Activated CD4-positive, alpha-beta T cell treated with anti-CD3 and anti-CD28 coated beads, Interleukin-2, amount 10 ng/mL, durations not matched to agents 24 days and 14 days (primary cell): ENCODE results near the gene RAB11FIP3. TPM values are rescaled to one million over a fixed set of nuclear protein-coding genes. Genes with fewer than 3 reads are reported as not detected.
"Not testable (repeated sequence)": the region's sequence is repeated elsewhere in the genome, so short reads cannot be mapped to it uniquely, and the experiment has no call there.

Experiments
- DNase-seq: peaks from one replicate; pipeline ENCODE4 v3.0.0; 2022
- H3K27ac Mint-ChIP-seq: one replicate; pipeline ENCODE4 v1.8.0; 2022; ENCODE audit warnings: mild to moderate bottlenecking, mixed read lengths
- H3K27me3 Mint-ChIP-seq: one replicate; pipeline ENCODE4 v1.8.0; 2022; ENCODE audit warnings: mixed read lengths
- H3K36me3 Mint-ChIP-seq: one replicate; pipeline ENCODE4 v1.8.0; 2022; ENCODE audit warnings: low read depth, mild to moderate bottlenecking, mixed read lengths
- H3K4me1 Mint-ChIP-seq: one replicate; pipeline ENCODE4 v1.8.0; 2021; ENCODE audit warnings: mixed read lengths
- H3K4me3 Mint-ChIP-seq: one replicate; pipeline ENCODE4 v1.8.0; 2022; ENCODE audit warnings: mild to moderate bottlenecking, moderate library complexity, mixed read lengths
- H3K9me3 Mint-ChIP-seq: one replicate; pipeline ENCODE4 v1.8.0; 2021; ENCODE audit warnings: mixed read lengths
- intact Hi-C: fragments of 100-400 bp; cut with micrococcal nuclease; formaldehyde crosslinking; loops from one replicate; pipeline ENCODE4 v1.15.1; 2023
- total RNA-seq: library from RNA; stranded (reverse); gene quantifications from 2 replicates; pipeline ENCODE4 v1.2.3, GENCODE V29; 2022

RAB11FIP3 gene
- total RNA-seq, 1 donor from 2014 or later = 40.2 TPM

DNA sequence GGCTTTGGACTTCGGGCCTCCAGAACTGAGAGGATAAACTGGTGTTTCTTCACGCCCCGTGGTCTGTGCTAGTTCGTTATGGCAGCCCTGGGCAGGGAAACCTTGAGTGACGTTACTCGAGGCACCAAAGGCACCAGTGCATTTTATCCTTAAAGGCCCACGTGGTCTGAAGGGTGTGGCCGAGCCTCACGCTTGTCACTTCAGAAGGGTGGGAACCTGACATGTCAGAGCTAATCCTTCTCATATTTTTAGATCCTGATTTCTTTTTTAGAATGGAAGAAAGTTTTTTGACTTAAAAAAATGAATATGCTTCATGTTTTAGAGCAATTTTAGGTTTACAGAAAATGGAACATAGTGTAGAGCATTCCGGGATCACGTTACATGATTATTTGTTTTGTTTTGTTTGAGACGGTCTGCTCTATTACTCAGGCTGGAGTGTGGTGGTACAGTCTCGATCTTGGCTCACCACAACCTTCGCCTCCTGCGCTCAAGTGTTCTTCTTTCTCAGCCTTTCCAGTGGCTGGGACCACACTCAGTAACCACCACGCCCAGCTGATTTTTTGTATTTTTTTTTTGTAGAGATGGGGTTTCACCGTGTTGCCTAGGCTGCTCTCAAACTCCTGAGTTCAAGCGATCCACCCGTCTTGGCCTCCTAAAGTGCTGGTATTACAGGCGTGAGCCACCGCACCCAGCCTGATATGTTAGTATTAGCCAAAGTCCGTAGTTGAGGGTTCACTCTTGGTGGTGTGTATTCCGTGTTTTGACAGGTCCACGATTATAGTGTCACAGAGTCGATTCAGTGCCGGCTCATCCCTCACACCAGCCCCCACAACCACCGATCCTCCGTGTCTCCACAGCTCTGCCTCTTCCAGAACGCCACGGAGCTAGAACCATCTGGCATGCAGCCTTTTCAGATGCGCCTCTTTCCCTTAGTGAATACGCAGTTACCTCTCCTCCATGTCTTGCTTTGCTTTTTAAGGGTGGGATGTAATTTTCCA lies 47.9 kb downstream of the RAB11FIP3 start:
- H3K27ac Mint-ChIP-seq = no peak overlapping the region
- no peaks in the 10 kb centered on the region for H3K27me3 Mint-ChIP-seq
- no peak for DNase-seq
- H3K36me3 Mint-ChIP-seq = no peaks in the 10 kb centered on the region
- intact Hi-C loops = no loop called here
- H3K4me3 Mint-ChIP-seq = no peak overlapping the region
- no peaks in the 10 kb centered on the region for H3K9me3 Mint-ChIP-seq
- H3K4me1 Mint-ChIP-seq = no peaks in the 10 kb centered on the region

DNA sequence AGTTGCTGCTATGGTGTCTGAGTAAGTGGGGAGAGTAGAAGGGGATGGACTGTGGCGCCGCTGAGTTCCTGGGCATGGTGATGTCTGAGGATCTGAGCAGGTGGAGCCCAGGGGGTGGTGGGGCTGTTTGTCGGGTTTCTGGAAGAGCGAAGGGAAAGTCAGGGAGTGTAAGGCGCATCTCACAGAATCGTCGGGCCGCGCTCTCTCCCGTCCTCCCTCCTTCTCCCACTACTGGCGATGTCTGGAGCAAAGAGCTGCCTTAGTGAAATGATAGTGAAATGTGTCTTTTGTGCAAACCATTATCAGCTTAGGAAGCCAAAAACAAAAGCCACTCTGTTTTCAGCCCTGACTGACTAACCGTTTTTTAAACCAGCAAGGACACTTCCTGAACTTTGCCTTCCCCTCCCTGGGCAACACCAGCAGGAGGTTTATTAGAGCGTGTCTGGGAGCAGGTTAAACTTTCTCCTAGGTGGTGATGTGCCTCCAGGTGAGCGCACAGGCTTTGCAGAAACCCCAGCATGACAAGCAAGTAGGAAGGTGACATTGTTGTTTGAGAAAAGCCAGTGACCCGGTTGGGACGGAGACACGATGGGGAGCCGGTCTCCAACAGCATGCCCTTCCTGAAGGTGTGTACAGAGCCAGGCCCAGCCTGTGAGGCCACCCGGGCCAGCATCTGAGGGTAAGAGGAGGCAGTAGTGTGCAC lies 49.1 kb downstream of the RAB11FIP3 start:
- Mint-ChIP-seq H3K27ac (no peak overlapping the region), H3K4me1 (no peaks in the 10 kb centered on the region), H3K4me3 (no peak overlapping the region), H3K27me3 (no peaks in the 10 kb centered on the region), H3K36me3 (no peaks in the 10 kb centered on the region), H3K9me3 (no peaks in the 10 kb centered on the region)
- intact Hi-C loops = no loop called here
- DNase-seq = no peak

DNA sequence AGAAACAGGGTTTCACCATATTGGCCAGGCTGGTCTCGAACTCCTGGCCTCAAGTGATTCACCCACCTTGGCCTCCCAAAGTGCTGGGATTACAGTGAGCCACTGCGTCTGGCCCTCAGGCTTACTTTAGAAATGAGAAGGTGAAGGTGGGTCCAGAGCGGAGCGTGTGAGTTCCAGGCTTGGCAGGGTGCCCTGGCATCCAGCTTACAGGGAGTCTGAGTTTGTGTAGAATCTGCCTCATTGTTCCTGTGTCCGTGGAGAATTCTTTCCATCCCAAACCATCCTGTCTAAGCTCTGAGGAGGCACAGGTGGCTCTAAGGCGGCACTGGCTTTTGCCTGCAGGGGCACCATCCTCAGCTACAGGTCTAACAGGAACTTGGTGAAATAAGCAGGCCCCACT lies 50.6 kb downstream of the RAB11FIP3 start:
- H3K27ac Mint-ChIP-seq = no peak overlapping the region

GRCh38 chr16:477301-478157 lies 52.1 kb downstream of the RAB11FIP3 start:
- Mint-ChIP-seq H3K9me3 (no peaks in the 10 kb centered on the region), H3K36me3 (no peaks in the 10 kb centered on the region), H3K27ac (no peak overlapping the region), H3K4me3 (no peak overlapping the region), H3K27me3 (no peaks in the 10 kb centered on the region), H3K4me1 (no peaks in the 10 kb centered on the region)
- intact Hi-C loops = no loop called here
- no peak for DNase-seq

More for the DNA sequence above, 50.6 kb downstream of the RAB11FIP3 start:
- DNase-seq = no peak
- no peaks in the 10 kb centered on the region for H3K27me3 Mint-ChIP-seq
- intact Hi-C loops = no loop called here
- H3K9me3 Mint-ChIP-seq = no peaks in the 10 kb centered on the region
- H3K4me1 Mint-ChIP-seq = no peaks in the 10 kb centered on the region
- no peaks in the 10 kb centered on the region for H3K36me3 Mint-ChIP-seq
- H3K4me3 Mint-ChIP-seq = no peak overlapping the region

DNA sequence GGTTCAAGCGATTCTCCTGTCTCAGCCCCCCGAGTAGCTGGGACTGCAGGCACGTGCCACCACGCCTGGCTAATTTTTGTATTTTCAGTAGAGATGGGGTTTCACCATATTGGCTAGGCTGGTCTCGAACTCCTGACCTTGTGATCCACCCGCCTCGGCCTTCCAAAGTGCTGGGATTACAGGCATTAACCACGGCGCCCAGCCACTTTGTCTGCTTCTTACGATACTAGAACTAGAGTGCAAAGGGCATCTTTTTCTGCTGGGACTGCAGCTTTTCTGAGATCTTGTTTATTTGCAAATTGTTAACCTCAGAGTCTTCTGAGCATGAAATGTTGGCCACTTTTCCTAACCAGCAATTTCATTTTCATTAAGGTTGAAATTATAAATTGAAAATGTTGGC lies 52.8 kb downstream of the RAB11FIP3 start:
- not testable (repeated sequence) for H3K27ac Mint-ChIP-seq, DNase-seq

DNA sequence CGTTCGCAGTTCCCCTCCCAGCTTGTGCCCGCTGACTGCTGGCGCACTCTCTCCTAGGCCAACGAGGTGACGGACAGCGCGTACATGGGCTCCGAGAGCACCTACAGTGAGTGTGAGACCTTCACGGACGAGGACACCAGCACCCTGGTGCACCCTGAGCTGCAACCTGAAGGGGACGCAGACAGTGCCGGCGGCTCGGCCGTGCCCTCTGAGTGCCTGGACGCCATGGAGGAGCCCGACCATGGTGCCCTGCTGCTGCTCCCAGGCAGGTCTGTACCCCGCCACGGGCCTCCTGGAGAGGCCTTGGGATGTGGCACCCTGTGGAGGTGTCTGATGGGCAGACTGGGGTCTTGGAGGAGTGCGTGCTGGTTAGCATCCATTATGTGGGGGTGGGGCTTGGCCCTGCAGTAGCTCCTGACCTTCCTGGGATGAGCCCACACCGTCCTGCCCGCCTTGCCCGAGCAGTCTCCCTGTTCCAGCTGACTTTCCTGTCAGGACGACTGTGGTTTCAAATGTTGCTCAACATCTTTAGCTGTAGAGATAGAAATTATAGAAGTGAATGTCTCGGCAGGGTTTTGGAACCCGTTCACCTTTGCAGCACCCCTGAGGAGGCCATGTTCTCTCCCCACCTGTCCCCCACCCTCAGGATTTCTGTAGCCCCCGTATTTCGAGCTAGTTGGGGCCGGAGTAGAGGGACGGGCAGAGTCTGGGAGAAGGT lies 57.2 kb downstream of the RAB11FIP3 start:
- Mint-ChIP-seq H3K9me3 (no peaks in the 10 kb centered on the region), H3K4me3 (no peak overlapping the region), H3K4me1 (no peaks in the 10 kb centered on the region), H3K36me3 (no peaks in the 10 kb centered on the region), H3K27ac (no peak overlapping the region), H3K27me3 (no peaks in the 10 kb centered on the region)
- no peak for DNase-seq
- intact Hi-C loops = no loop called here

More for the DNA sequence above, 52.8 kb downstream of the RAB11FIP3 start:
- H3K4me3 Mint-ChIP-seq, intact Hi-C loops, H3K36me3 Mint-ChIP-seq, H3K4me1 Mint-ChIP-seq, H3K9me3 Mint-ChIP-seq, H3K27me3 Mint-ChIP-seq: not testable (repeated sequence)

- no peak for DNase-seq
- no peak overlapping the region for H3K27ac Mint-ChIP-seq
- H3K4me1 Mint-ChIP-seq = no peaks in the 10 kb centered on the region
- intact Hi-C loops = no loop called here
- no peaks in the 10 kb centered on the region for H3K36me3 Mint-ChIP-seq
- H3K27me3 Mint-ChIP-seq = no peaks in the 10 kb centered on the region
- H3K9me3 Mint-ChIP-seq = no peaks in the 10 kb centered on the region
- H3K4me3 Mint-ChIP-seq = no peak overlapping the region
Observed at GRCh38 chr16:483341-484075, 58.1 kb downstream of the RAB11FIP3 start.

DNA sequence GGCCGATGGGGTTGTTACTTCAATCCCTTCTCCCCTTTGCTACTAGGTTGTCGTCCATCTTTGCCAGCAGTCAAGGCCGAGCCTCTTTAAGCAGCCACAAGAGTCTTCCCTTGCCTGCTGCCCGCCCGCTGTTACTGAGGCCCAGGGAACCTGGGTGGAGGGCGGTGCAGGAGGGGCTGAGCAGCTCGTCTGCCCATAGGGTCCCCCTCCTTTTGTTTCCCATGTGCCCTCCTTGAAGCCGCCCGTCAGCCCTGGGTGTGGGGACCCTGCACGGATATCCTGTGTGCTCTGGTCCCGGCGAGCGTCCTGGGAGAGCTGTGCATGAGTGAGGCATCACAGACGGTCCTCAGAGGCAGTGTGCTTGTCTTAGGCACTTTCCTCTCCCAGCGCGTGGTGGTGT lies 64.2 kb downstream of the RAB11FIP3 start:
- intact Hi-C loops = no loop called here
- H3K27ac Mint-ChIP-seq = no peak overlapping the region

DNA sequence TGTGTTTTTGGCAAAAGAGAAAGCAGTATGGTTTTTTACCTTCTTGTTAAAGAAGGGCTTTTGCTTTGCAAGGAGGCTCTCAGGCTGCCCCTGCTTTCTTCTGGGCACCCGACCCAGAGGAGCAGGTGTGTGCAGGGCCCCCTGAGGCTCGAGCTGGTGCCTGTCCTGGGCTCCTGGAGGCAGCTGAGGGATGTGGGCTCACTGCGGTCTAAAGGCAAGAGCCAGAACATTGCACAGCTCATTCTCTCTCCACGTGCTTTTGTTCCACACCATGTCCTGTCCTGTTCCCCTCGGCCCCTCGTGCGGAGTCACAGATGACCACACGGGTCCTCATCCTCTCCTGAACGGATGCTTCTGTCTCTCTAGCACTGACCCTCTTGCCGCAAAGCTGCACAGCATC lies 65.3 kb downstream of the RAB11FIP3 start:
- Mint-ChIP-seq H3K27me3 (no peaks in the 10 kb centered on the region), H3K9me3 (no peaks in the 10 kb centered on the region), H3K4me1 (no peaks in the 10 kb centered on the region), H3K27ac (no peak overlapping the region), H3K36me3 (peaks cover 2% of the 10 kb centered on the region), H3K4me3 (no peak overlapping the region)
- DNase-seq = no peak
- intact Hi-C loops = no loop called here

More for the DNA sequence above, 64.2 kb downstream of the RAB11FIP3 start:
- no peaks in the 10 kb centered on the region for H3K9me3 Mint-ChIP-seq
- H3K4me1 Mint-ChIP-seq = no peaks in the 10 kb centered on the region
- peaks cover 2% of the 10 kb centered on the region for H3K36me3 Mint-ChIP-seq
- no peak overlapping the region for H3K4me3 Mint-ChIP-seq
- no peak for DNase-seq
- no peaks in the 10 kb centered on the region for H3K27me3 Mint-ChIP-seq

GRCh38 chr16:491220-491919 lies 65.9 kb downstream of the RAB11FIP3 start:
- Mint-ChIP-seq H3K4me1 (no peaks in the 10 kb centered on the region), H3K27me3 (no peaks in the 10 kb centered on the region), H3K9me3 (no peaks in the 10 kb centered on the region), H3K27ac (no peak overlapping the region), H3K36me3 (peaks cover 2% of the 10 kb centered on the region), H3K4me3 (no peak overlapping the region)
- no peak for DNase-seq
- intact Hi-C loops = no loop called here

- no peak overlapping the region for H3K27ac Mint-ChIP-seq
- H3K36me3 Mint-ChIP-seq = peaks cover 2% of the 10 kb centered on the region
- H3K4me3 Mint-ChIP-seq = no peak overlapping the region
- no peak for DNase-seq
- no peaks in the 10 kb centered on the region for H3K9me3 Mint-ChIP-seq
- intact Hi-C loops = no loop called here
- no peaks in the 10 kb centered on the region for H3K4me1 Mint-ChIP-seq
- no peaks in the 10 kb centered on the region for H3K27me3 Mint-ChIP-seq
Observed at GRCh38 chr16:492211-492875, 66.9 kb downstream of the RAB11FIP3 start.

DNA sequence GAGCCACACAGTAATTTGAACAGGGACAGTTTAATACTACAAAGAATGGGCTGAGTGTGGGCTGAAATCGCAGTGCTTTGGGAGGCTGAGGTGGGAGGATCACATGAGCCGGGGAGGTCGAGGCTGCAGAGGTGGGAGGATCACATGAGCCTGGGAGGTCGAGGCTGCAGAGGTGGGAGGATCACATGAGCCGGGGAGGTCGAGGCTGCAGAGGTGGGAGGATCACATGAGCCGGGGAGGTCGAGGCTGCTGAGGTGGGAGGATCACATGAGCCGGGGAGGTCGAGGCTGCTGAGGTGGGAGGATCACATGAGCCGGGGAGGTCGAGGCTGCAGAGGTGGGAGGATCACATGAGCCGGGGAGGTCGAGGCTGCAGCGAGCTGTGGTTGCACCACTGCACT lies 69.2 kb downstream of the RAB11FIP3 start:
- H3K4me3 Mint-ChIP-seq, H3K36me3 Mint-ChIP-seq, DNase-seq, H3K27ac Mint-ChIP-seq, H3K27me3 Mint-ChIP-seq, intact Hi-C loops, H3K4me1 Mint-ChIP-seq, H3K9me3 Mint-ChIP-seq: not testable (repeated sequence)
